NCI-H2107 treated with DMSO at 0.1 percent for 48 hours (cell line): ENCODE results near the gene HOXA7.

Experiments used
- DNase-seq: peaks from one replicate; lab custom pipeline; 2025; ENCODE audit not compliant: unreplicated experiment; lab: John Stamatoyannopoulos, UW

Gene HOXA7

GRCh38 chr7:27156508-27156898, at the start of gene HOXA7:
Gene HOXA7, minus strand, starts transcription at chr7:27156675. Its CDS starts 130 bp downstream, at chr7:27156545.
- DNase-seq = no peak

GRCh38 chr7:27205325-27206280, 49.1 kb upstream of the HOXA7 start:
- no peak for DNase-seq

GRCh38 chr7:27204851-27205322, 48.4 kb upstream of the HOXA7 start:
- no peak for DNase-seq

- DNase-seq = no peak
Measured at GRCh38 chr7:27203964-27204594, 47.6 kb upstream of the HOXA7 start.

GRCh38 chr7:27203365-27203953, 47.0 kb upstream of the HOXA7 start:
- no peak for DNase-seq

- no peak for DNase-seq
Measured at GRCh38 chr7:27202862-27203134, 46.3 kb upstream of the HOXA7 start.

- DNase-seq = no peak
Measured at GRCh38 chr7:27202018-27202861, 45.8 kb upstream of the HOXA7 start.

GRCh38 chr7:27201580-27202017, 45.1 kb upstream of the HOXA7 start:
- no peak for DNase-seq

- DNase-seq = no peak
Measured at GRCh38 chr7:27200761-27201579, 44.5 kb upstream of the HOXA7 start.

- DNase-seq = no peak
Measured at GRCh38 chr7:27199849-27200760, 43.6 kb upstream of the HOXA7 start, which contains the start of gene HOXA13. Gene HOXA13, minus strand, starts transcription at chr7:27200091. Its CDS starts 14 bp downstream, at chr7:27200077.

- no peak for DNase-seq
Measured at GRCh38 chr7:27198871-27199801, 42.7 kb upstream of the HOXA7 start.

- DNase-seq = no peak
Measured at GRCh38 chr7:27198138-27198841, 41.8 kb upstream of the HOXA7 start.

GRCh38 chr7:27197137-27198042, 40.9 kb upstream of the HOXA7 start:
- DNase-seq = no peak

- DNase-seq = peak; percentile 58
Measured at GRCh38 chr7:27196287-27196767, 39.9 kb upstream of the HOXA7 start.

- no peak for DNase-seq
Measured at GRCh38 chr7:27194686-27195379, 38.4 kb upstream of the HOXA7 start.

GRCh38 chr7:27194002-27194352, 37.5 kb upstream of the HOXA7 start:
- no peak for DNase-seq
